Ureter (tissue), 1 donor: ENCODE data around the gene SERPINB6. TPM values are rescaled to one million over a fixed set of nuclear protein-coding genes. Genes with fewer than 3 reads are reported as not detected.
"Not testable (repeated sequence)": the region's sequence is repeated elsewhere in the genome, so short reads cannot be mapped to it uniquely, and the experiment has no call there.

Source experiments
- DNase-seq: peaks from one replicate; pipeline ENCODE4 v3.0.0-alpha.2; 2020; ENCODE audit warnings: low spot score
- total RNA-seq: library from RNA; stranded (reverse); gene quantifications from one replicate; pipeline ENCODE4 v1.2.4, GENCODE V29; 2023
- donor health status: DM: yes; HTN: yes; CAD: no.

SERPINB6 gene
- total RNA-seq, result 121 TPM

DNA sequence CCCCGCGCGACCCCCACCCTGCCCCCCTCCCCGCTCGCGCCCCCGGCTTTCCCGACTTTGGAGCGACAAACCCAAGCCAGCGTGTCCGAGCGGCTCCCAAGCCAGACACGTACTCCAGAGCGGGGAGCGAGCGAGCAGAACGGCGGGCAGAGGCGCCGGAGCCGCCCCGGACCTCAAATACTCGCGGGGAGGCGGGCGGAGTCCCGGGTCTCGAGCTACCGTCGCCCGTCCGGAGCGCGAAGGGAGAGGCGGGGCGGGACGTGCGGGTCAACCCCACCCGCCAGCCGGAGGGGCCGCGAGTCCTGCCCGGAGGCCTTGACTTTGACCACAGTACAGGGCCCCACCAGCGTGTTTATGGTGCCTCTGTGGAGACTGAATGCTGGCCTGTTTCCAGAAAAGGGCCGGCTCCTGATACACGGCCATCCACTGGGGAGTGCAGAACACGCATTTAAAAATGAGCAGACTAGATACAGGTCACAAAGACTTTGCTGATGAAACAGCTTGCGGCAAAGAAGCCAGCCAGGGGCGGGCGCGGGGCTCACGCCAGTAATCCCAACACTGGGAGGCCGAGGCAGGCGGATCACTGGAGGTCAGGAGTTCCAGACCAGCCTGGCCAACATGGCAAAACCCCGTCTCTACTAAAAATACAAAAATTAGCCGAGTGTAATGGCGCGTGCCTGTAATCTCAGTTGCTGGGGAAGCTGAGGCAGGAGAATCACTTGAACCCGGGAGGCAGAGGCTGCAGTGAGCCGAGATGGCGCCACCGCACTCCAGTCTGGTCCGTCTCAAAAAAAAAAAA, at the start of gene SERPINB6:
SERPINB6 (minus strand) TSS at position 148 of the 799 bp plus-strand sequence. CDS start 12,235 bp downstream, outside the sequence.
- peak; percentile 87 for DNase-seq

DNA sequence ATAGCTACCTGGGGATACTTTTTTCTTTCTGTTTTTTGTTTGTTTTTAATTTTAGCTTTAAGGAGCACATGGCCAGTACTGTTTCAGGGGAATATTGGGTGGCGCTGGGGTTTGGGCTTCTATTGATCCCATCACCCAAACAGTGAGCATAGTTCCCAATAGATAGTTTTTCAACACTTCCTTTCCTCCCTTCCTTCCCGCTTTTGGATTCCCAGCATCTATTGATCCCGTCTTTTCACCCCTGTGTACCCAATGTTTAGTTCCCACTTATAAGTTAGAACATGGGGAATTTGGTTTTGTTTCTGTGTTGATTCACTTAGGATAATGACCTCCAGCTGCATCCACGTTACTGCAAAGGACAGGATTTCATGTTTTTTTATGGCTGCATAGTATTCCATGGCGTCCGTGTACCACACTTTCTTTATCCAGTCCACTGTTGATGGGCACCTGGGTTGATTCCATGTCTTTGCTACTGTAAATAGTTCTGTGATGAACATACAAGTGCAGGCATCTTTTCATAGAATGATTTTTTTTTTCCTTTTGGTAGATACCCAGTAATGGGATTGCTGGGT, 48.5 kb upstream of the SERPINB6 start:
- no peak for DNase-seq

- DNase-seq, result no peak
Measured at GRCh38 chr6:3019065-3019464, 47.7 kb upstream of the SERPINB6 start.

- peak; percentile 25 for DNase-seq
Measured at GRCh38 chr6:3017304-3017703, 45.9 kb upstream of the SERPINB6 start.

DNA sequence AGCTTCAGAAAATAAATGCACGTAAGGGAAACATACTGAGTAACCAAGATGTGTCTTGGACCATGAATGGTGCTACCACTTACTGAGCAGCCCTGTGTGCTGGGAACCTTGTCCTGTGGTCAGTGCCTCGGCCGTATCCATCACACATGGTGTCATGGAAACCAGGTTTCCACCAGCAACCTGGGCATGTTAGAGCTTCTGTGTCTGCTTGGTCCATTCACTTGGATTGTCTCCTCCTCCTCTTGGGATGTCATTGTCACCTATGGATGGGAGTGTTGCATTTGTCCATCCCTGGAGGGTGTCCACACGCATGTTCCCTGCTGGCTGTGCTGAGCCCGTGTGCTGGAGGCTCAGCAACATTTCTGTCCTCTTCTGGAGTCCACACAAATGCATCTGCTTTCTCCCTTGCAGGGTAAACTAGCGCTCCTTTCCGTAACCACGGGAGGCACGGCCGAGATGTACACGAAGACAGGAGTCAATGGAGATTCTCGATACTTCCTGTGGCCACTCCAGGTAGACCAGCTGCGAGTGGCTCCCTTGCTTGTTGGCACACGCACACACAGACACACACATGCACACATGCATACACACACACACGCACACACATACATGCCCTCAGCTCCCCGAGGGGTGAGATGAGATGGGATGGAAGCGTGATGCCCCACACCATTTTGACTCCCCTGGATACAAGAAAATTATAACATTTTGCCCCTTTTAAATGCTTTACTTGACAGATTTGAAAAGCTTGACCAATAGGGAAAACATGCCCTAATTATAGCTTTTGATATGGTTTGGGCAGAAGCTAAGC, 45.3 kb upstream of the SERPINB6 start:
- DNase-seq, result no peak

DNA sequence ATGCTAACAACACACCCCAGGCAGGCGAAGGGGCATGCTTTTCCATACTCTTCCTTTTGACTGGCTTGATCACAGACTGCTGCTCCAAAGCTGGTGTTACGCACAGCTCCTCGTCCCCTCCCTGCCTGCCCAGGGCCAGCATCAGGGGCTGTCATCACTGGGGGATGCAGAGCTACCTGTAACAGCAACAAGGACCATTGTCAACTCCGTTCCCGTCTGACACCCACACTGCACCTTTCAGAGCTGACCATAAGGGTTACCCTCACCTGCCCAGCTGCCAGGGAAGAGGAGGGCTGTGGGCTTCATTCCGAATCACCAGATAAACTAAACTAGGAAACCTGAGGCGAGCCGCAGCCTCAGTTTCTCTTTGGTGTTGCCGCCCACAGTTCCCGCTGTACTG, 43.8 kb upstream of the SERPINB6 start:
- DNase-seq, result peak; percentile 29

DNA sequence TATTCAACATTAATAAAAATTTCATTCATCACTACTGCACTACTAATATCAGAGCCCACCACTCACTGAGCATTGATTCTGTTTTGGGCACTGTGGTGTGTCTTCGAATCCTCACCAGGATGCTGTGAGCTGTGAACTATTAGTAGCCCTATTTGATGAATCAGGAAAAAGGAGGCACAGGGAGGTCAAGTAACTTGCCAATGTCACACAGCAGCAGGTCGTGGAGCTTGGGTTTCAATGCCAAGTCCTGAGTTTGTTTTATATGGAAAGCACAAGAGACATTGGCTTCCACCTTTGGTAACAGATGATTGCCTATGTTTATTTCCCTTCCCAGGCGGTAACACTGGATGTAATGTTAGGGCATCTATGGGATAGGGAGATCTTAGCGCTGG, 43.3 kb upstream of the SERPINB6 start:
- DNase-seq, result no peak

DNA sequence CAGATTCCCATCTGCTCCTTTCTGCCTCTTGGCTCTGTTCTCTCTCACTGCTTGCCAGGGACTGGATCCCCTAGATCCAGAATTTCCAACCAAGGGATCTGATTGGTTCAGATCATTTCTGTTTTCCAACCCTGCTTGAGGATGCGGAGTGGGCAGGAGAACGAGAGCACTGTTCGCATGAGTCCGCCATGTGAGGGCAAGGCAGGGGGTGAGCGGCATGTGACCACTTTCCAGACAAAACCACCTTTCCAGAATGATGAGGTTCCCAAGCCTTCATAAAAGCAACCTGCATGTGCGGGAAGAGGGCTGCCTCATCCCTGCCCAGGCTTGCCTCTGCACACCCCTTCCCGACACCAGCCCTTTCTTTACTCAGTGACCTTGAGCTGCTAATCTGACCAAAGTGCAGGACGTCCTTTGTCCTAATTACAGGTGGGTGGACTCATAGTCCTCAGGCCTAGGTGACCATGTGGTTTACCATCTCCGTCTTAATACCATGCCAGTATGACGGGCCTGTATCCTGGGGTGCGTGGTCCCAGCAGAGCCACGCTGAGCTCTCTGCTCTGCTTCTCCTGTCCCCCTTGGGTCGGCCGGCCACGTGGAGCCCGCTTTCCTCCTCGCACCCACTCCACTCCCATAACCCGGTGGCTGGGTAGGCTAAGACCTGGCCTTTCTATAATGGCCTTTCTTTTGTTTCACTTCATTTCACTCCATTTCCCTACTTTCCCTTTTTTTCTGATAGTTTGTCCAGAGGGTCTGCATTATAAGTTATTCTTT, 42.7 kb upstream of the SERPINB6 start:
- DNase-seq, result peak; percentile 29

GRCh38 chr6:3013486-3013885, 42.1 kb upstream of the SERPINB6 start:
- peak; percentile 43 for DNase-seq

- no peak for DNase-seq
Measured at GRCh38 chr6:3011592-3011991, 40.2 kb upstream of the SERPINB6 start.

DNA sequence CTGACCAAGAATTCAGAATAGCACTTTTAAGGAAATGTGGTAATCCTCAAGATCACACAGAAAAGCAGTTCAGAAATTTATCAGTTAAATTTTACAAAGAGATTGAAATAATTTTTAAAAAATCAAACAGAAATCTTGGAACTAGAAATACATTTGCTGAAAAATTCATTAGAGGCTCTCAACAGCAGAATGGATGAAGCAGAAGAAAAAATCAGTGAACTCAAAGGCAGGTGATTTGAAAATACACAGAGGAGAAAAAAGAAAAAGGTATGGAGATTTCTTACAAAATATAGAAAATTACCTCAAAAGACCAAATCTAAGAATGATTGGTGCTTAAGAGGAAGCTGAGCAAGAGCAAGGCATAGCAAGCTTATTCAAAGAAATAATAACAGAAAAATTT, 39.8 kb upstream of the SERPINB6 start:
- DNase-seq, result no peak

DNA sequence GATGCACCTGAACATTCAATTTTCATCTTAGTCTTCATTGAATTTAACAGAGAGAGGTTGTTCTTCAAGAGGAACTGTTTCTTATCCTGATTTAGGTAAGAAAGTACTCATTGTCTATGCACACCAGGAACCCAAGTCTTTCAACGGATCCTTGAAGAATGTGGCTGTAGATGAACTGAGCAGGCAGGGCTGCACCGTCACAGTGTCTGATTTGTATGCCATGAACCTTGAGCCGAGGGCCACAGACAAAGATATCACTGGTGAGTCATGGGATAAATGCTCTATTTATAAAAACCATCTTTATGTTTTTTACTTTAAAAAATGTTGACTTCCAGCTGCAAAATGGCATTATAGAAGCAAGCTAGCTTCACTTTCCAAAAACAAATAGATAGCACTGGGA, 38.6 kb upstream of the SERPINB6 start:
- no peak for DNase-seq

GRCh38 chr6:3008712-3009265, 37.4 kb upstream of the SERPINB6 start:
- DNase-seq, result peak; percentile 17

- DNase-seq, result peak; percentile 7
Measured at GRCh38 chr6:3007571-3007970, 36.2 kb upstream of the SERPINB6 start.

DNA sequence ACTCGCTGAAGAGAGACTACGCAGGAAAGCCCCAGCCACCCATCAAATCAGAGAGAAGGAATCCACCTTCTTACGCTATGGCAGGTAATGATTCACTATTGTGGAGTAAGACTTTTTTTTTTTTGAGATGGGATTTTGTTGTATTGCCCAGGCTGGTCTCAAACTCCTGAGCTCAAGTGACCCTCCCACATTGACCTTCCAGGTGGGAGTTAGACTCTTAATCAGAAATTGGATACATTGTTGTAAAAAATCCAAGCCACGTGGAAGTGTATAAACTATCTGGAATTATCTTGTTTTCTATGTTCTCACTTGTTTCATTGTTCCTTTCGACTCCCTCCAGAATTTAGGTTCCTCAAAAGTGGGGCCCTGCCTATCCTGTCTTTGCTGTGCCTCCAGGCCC, 35.1 kb upstream of the SERPINB6 start:
- DNase-seq, result peak; percentile 19

DNA sequence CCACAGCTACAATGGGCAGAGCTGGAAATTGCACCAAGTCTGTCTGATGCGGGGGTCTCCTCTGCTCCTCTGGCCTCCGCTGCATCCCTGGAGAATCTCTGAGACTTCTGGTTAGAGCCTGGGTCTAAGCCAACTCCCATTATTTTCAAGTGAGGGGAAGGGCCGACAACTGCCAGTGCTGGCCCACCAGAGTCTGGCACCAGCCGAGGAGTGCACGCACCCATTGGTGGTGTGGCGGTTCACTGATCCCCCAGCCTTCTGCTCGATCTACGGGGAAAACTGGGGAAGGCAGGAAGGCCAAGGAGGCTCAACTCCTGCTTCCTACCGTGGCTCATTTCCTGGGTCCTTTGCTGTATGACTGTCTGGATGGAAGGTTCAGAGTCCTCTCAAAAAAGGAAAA, 34.5 kb upstream of the SERPINB6 start:
- peak; percentile 24 for DNase-seq

GRCh38 chr6:3005077-3005476, 33.7 kb upstream of the SERPINB6 start:
- DNase-seq, result peak; percentile 20

- not testable (repeated sequence) for DNase-seq
Measured at GRCh38 chr6:3003226-3003625, 31.9 kb upstream of the SERPINB6 start.

GRCh38 chr6:3001773-3002293, 30.5 kb upstream of the SERPINB6 start:
- no peak for DNase-seq

- DNase-seq, result no peak
Measured at GRCh38 chr6:3001146-3001772, 29.9 kb upstream of the SERPINB6 start.
